GM18526 (cell line): ENCODE measurements around the gene CLIC4.

Experiments used
- POLR2A ChIP-seq: IDR thresholded peaks from 3 replicates; pipeline ENCODE4 v1.6.1; 2011; ENCODE audit not compliant: insufficient read length; ENCODE audit errors: extremely low read depth

Gene CLIC4

DNA sequence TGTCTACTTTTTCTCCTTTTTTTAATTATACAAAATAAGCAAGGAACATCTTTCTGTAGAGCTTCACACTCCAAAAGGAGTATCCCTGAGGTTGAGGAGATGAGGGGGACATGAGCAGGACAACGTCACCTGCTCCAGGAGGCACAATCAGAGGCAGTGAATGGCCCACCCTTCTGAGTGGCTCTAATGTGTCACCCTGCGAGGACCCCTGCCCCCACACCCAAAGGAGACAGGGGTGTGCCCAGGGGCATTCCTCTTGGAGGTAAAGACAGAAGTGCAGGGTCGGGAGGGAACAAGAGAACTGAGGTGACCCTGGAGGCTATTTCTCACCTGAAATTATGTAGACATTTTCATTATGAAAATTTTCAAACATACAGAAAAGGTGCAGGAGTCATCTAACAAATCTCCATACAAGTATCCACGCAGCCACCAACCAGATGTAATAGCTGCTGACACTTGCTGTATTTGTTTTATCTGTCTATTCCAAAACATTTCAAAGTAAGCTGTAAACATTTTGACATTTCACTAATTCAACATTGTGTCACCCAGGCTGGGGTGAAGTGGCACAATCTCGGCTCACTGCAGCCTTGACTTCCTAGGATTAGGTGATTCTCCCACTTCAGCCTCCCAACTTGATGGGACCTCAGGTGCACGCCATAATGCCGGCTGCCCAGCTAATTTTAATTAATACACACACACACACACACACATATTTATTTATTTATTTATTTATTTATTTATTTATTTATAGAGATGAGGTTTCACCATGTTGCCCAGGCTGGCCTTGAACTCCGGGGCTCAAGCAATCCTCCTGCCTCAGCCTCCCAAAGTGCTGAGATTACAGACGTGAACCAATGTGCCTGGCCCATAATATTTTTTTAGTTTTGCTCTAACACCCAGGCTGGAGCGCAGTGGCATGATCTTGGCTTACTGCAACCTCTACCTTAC, 114.1 kb downstream of the CLIC4 start:
- TF ChIP-seq POLR2A, result no peak

DNA sequence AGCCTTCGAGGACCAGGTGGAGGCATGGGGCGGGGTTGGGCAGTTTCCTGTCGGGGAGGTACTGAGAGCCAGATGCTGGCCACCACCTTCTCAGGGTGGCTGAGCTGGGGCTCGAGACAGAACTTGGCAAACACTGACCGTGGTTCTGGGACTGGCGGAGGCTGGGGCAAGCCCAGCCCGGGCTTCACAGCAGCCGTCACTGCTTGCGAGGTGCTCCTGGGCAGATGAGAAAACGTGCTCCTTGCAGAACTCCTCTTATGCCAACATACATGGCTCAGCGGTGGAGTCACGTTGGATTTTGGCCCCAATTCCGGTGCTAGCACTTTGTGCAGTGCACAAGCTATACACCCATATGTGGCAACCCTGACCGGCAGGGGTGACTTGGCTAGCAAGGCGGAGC, 115.6 kb downstream of the CLIC4 start:
- TF ChIP-seq POLR2A, result no peak

DNA sequence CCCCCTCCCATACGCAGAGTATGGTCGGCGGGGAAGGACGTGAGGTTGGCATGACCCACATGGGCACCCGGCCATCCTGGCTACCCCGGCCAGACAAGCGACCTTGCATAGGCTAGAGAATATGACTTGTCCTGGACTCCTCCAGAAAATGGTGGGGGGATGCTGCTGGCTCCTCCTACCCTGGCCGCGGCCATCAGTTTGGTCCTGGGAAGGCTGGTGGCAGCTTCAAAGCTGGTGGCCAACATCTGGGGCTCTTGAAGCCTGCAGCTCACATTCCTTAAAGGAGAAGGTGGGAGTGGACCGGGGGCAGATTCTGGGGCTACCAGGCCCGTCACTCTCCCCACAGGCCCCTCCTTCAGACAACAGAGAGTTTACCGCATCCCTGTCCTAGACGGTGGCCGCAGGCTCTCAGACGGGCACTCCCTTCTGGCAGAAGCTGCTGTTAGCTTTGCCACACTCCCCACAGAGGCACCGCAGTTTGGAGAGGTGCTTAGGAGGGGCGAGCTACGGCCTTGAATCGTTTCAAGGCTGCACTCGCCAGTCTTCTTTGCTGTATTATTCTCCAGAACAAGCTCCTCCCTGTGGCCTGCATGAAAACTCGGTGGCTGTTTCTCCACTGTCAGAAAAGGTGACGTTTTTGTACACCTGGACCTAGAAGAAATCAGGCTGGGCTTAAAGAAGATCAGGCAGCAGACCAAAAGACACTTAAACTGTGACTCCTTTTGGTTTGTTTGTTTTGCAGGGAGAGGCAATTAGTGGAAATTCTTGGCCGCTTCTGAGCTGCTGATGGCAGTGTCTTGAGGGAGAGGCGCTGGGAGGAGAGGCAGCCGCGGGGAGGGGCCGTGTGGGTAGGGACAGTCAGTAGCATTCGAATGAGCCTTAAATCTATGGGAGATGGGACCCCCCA, 116.8 kb downstream of the CLIC4 start:
- no peak for TF ChIP-seq POLR2A

DNA sequence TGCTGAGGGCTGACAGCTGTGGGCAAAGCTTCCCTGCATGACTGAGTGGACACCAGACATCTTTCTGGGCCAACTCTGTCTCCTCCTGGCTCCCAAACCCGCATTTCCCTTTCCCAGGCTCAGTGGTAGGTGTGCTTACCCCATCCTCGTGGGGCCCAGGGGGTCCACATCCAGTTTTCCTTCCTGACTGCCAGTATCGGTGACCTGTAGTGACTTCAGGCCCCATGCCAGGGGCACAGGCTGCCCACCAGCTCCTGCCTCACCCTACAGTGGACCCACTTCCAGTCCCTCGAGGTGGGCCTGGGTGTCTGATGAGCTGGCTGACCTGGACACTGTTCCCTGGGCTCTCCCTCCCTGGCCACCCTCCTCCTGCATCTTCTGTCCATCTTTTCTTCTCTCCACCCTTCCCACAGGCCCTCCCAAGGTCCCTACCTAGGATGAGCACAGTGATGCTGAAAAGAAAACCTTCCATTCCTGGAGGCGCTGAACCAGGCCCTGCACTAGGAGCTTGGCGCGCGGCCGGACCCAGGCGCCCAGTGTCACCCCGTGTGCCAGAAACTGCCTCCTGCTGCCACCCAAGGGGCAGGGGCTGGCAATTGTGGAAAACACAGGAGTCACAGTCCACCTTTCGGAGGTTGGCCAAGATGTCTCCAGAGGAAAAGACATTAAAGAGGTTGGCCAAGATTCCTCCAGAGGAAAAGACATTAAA, 117.7 kb downstream of the CLIC4 start:
- no peak for TF ChIP-seq POLR2A

DNA sequence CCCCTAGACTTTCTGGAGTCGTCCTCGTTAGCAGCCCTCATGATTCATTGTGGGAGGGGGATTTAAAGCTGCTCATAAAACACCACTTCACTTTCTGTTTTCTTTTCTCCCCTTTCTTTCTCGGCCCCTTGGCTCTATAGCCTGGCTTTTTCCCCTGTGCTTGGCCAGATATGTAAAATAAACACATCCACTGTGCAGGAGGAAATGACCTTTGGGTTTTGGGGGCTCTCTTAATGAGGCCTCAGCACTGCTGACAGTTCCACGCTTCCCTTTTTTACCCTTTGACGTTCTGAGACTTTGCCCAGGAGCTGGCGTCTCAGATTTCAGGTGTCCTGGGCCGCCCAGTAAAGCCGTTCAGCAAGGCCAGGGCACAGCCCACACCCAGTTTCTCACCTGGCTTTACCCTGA, 119.1 kb downstream of the CLIC4 start:
- TF ChIP-seq POLR2A, result no peak

DNA sequence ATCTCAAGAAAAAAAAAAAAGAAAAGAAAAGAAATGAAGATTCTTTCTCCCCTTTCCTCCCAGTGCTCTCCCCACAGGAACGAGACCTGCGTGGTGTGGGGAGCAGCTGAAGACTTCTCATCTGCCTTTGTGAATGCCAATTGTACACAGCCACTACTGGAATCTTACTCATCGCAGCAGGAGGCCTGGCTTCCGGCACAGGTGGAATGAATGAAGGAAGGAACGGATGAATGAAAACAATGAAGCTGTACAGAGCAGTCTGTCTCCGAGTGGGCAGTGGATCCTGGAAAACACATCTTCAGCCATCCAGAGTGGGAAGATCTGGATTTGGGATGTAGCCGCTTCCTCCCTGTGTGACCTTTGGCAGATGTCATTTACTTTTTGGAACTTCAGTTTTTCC, 119.9 kb downstream of the CLIC4 start:
- no peak for TF ChIP-seq POLR2A

DNA sequence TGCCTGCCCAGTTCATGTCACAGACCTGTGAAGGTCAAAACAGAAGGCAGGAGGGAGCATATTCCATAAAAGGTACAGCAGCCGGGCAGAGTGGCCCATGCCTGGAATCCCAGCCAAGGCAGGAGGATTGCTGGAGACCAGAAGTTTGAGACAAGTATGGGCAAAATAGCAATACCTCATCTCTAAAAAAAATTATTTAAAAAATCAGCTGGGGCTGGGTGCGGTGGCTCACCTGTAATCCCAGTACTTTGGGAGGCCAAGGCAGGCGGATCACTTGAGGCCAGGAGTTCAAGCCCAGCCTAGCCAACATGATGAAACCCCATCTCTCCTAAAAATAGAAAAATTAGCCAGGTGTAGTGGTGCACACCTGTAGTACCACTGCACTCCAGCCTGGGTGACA, 120.3 kb downstream of the CLIC4 start:
- TF ChIP-seq POLR2A, result no peak

DNA sequence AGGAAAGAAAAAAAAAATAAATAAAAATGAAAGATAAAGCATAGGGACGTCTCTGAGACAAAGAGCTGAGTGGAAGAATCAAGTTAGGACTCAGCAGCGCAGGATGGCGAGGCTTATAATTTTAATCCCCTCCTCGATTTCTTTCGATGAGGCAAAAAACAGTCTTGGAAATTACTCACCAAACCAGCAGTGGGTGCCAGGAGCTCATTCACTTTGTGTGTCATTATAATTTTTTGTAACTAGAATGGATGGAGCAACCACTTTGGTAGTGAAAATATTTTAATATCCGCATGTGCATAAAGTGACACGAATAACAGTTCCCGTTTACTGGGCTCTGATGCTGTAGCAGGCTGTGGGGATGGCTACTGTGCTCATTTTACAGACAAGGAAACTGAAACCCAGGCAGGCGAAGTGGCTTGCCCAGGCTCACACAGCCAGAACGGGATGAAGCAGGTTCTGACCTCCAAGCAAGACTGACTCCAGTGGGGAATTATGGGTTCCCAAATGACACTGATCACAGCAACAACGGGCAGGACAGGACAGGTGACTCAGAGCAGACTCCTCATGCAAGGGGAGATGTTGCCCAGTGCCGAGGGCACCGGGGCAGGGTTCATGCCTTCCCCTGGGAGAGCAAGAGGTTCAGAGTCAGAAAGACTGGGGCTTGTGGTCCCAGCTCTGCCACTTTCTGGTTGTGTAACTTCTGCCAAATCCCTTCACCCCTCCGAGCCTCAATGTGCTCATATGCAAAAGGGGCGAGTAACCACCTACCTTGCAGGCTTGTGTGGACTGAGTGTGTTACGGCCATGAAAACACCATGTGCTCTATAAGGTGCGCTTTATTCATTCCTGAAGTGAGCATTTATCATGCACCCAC, 121.2 kb downstream of the CLIC4 start:
- TF ChIP-seq POLR2A, result no peak

DNA sequence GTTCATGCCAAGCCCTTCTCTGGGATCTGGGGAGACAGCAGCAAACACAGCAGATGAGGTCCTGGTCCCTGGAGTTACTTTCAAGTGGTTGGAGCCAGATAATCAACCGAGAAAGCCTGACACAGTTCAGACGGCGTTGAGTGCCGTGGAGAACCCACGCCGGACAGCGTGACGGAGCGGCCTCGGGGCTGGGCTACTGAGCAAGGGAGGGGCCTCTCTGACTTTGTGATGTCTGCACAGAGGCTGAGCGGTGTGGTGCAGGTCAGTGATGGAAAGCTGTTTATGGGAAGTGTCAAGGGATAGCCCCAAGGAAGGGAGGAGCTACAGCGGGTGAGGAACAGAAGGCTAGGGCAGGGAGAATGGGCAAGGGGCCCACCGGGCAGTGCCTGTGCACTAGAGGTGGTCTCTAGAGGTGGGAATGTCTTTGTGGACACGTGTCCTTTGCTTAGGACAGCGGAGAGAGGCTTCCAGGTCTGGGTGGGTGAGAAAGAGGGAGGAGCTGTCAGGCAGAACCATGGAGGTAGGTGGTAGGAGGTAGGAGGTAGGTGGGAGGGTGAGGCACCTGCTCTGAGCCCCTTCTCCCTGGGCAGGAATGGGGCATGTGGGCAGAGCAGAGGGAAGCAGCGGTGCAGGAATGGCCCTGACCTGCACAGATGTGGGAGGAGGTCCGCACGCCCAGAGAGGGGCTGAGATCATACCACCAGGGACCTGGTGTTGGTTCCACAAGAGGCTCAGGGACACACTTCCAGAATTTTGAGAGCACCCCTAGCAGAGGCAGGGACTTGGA, 122.0 kb downstream of the CLIC4 start:
- TF ChIP-seq POLR2A, result no peak

DNA sequence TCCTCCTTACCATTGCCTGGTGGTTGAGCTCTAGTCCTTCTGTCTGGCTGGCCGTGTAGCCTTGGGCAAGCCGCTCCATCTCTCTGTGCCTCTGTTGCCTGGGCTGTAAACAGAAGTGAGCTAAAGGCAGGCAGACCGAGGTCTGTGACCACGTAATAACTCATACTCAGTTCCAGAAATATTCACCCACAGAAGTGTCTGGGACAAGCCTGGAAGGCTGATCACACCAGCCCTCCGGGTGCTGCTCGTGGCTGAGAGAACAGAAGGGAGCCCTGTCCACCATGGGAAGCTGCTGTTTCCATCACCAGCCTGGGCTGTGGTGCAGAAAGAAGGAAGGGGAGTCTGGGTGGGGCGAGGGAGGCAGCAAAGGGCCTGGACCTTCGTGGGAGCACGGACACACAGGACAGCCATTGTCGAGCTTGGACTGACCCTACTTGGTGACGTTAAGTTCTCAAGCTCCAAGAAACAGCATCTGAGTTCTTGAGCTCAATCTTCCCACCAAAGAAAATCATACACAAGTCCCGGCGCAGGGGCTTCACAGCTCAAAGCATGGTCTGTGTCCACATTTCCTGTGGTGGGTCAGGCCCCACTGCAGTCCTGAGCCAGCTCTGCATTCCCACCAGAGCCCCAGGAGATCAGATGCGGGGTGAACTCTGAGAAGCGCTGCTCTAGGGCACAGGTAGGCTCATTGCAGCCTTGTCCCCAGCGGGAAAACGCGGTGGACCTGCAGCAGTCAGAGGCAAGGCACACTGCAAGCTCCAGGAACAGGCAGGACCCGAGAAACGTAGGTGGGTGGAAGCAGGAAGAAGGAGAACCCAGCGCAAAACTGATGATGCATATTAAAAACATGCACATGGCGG, 123.0 kb downstream of the CLIC4 start:
- TF ChIP-seq POLR2A, result no peak

DNA sequence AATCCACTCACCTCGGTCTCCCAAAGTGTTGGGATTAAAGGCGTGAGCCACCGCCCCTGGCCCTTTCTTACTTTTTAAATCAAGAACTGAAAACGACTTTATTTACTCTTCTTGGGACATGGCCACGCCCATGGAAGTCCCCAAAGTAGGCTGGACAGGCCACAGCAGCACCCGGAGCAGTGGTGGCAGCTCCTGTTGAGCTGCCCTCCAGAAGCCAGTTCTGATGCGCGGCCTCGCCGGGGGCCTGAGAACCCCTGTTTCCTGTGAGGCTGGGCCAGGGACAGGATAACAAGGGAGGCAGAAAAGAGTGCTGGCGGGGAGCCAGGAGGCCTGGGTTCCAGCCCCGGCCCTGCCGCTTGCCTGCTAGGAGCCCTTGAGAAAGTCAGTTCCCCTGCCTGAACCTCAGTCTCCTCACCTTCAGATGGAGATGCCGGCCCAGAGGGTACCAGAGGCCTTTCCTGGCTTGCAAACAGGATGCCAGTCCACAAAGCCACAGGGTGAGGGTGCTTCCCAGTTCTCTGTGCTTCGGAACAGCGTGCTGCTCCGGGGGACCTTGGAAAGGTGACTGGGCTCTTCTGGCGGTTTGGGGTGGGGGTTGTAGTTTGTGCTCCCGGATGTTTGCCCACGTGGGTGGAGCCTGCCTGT, 125.4 kb downstream of the CLIC4 start:
- TF ChIP-seq POLR2A, result no peak

DNA sequence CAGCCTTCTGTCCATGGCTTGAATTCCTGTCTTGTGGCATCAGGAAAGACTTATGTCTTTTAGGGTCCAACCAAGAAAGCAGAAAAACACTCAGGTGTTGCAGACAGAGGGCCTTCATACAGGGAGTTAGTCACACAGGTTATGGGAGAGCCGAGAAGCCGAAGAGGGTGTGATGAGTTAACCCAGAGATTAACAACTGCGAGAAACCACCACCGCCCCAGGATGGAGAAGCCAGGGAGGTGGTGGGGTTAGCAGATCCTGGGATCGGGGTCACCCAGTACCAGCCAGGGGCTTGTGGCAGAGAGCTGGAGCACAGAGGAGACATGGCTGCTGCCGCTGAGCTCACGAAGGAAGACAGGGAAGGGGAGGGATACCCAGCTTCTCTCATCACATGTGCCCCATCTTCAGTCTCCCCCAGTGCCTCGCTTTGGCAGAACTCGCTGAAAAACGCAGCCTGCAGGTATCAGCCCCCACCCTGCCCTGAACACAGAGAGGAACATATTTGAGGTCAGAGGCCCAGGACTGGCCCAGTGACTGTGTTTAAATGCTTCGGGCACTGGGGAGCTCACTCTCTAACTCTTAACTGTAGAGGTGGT, 126.2 kb downstream of the CLIC4 start:
- no peak for TF ChIP-seq POLR2A
